HG03558 (cell line): ENCODE measurements around the gene COMMD7.

ENCODE experiments used
- ATAC-seq: cut with Tn5 transposase; IDR thresholded peaks from one replicate; pipeline ENCODE4 v1.9.1; 2021; ENCODE audit warnings: moderate number of reproducible peaks; ENCODE audit not compliant: unreplicated experiment; ENCODE audit errors: extremely low read depth

COMMD7 gene

GRCh38 chr20:32652739-32653526 is 90.3 kb downstream of the COMMD7 start:
- no peak for ATAC-seq
